DMS 273 treated with DMSO at 0.1 percent for 48 hours (cell line): Measurements from ENCODE around the gene BRME1.
"Not testable (repeated sequence)": the region's sequence is repeated elsewhere in the genome, so short reads cannot be mapped to it uniquely, and the experiment has no call there.

ENCODE experiments used
- DNase-seq: peaks from one replicate; lab custom pipeline; 2025; lab: John Stamatoyannopoulos, UW

The BRME1 gene

GRCh38 chr19:13865571-13866462 lies 40.1 kb downstream of the BRME1 start:
- DNase-seq, result no peak

GRCh38 chr19:13864667-13865570 lies 41.0 kb downstream of the BRME1 start:
- no peak for DNase-seq

- no peak for DNase-seq
These were observed 41.8 kb downstream of the BRME1 start for GRCh38 chr19:13864046-13864666.

GRCh38 chr19:13861714-13862531 lies 44.0 kb downstream of the BRME1 start:
- peak; percentile 67 for DNase-seq

GRCh38 chr19:13861392-13861713 lies 44.6 kb downstream of the BRME1 start:
- no peak for DNase-seq

- no peak for DNase-seq
These were observed 45.1 kb downstream of the BRME1 start for GRCh38 chr19:13860679-13861391.

- DNase-seq, result peak; percentile 31
These were observed 46.5 kb downstream of the BRME1 start for GRCh38 chr19:13859361-13859880.

GRCh38 chr19:13856497-13856896 lies 49.4 kb downstream of the BRME1 start:
- no peak for DNase-seq

- not testable (repeated sequence) for DNase-seq
These were observed 53.7 kb downstream of the BRME1 start for GRCh38 chr19:13852171-13852707.

- DNase-seq, result not testable (repeated sequence)
These were observed 54.2 kb downstream of the BRME1 start for GRCh38 chr19:13851734-13852114.

- DNase-seq, result no peak
These were observed 54.8 kb downstream of the BRME1 start for GRCh38 chr19:13850910-13851733.

GRCh38 chr19:13849991-13850909 lies 55.7 kb downstream of the BRME1 start:
- DNase-seq, result peak; percentile 20

GRCh38 chr19:13848798-13849676 lies 56.9 kb downstream of the BRME1 start:
- no peak for DNase-seq

GRCh38 chr19:13848340-13848677 lies 57.6 kb downstream of the BRME1 start:
- no peak for DNase-seq

- peak; percentile 67 for DNase-seq
These were observed 58.2 kb downstream of the BRME1 start for GRCh38 chr19:13847407-13848339.
